Measurements from ENCODE around the gene TNPO2.

- TF ChIP-seq POLR2AphosphoS5 (IDR thresholded peaks at IDR 0.05; ENCODE audit: low read depth, low read length) (no peak), POLR2A (IDR thresholded peaks at IDR 0.05; ENCODE audit: low read depth, low read length) (no peak)
These were observed 17.9 kb downstream of the TNPO2 start for GRCh38 chr19:12705654-12706331.

Measured in GM12892 (cell line).